Upper lobe of left lung (tissue), 6 donors: ENCODE measurements around the gene DMBT1. TPM values are rescaled to one million over a fixed set of nuclear protein-coding genes. Genes with fewer than 3 reads are reported as not detected.

Experiments
- ATAC-seq, 2 donors: fragments of 200-7000 bp; cut with Tn5 transposase; one replicate each; pipeline ENCODE4 v1.9.1; 2022; ENCODE audit warnings: mild to moderate bottlenecking in 2 of 2, moderate library complexity in 2 of 2; ENCODE audit not compliant: low FRiP score in 2 of 2
- DNase-seq, 2 donors: peaks; one replicate each; pipeline ENCODE4 v3.0.0-alpha.2; 2019 to 2020
- H3K27ac ChIP-seq, 4 donors: fragments of 200-600 bp; sonication (generic); one replicate each; pipeline ENCODE4 v1.5.1; 2016 to 2019
- H3K27me3 ChIP-seq, 4 donors: fragments of 200-600 bp; sonication (generic); one replicate each; pipeline ENCODE4 v1.5.1; 2017 to 2019
- H3K36me3 ChIP-seq, 4 donors: fragments of 200-600 bp; sonication (generic); one replicate each; pipeline ENCODE4 v1.5.1; 2016 to 2019
- H3K4me1 ChIP-seq, 4 donors: fragments of 200-600 bp; sonication (generic); one replicate each; pipeline ENCODE4 v1.5.1; 2018 to 2019
- H3K4me3 ChIP-seq, 4 donors: fragments of 200-600 bp; sonication (generic); one replicate each; pipeline ENCODE4 v1.5.1; 2017 to 2019; ENCODE audit warnings: mild to moderate bottlenecking in 2 of 4, moderate library complexity in 1 of 4
- H3K9me3 ChIP-seq, 4 donors: fragments of 200-600 bp; sonication (generic); one replicate each; pipeline ENCODE4 v1.5.1; 2018 to 2019
- EP300 ChIP-seq, 4 donors: sonication (generic); formaldehyde crosslinking; IDR thresholded peaks; one replicate each; pipeline ENCODE4 v1.5.1; 2017; ENCODE audit warnings: antibody characterized with exemption in 4 of 4, control low read depth in 2 of 4
- POLR2A ChIP-seq, 4 donors: fragments of 450-650 bp; IDR thresholded peaks; one replicate each; pipeline ENCODE4 v1.5.1; 2016 to 2017; ENCODE audit warnings: antibody characterized with exemption in 4 of 4, mild to moderate bottlenecking in 2 of 4
- POLR2AphosphoS5 ChIP-seq, 2 donors: sonication (generic); formaldehyde crosslinking; IDR thresholded peaks; one replicate each; pipeline ENCODE4 v1.5.1; 2017; ENCODE audit warnings: antibody characterized with exemption in 2 of 2
- WGBS, 2 donors: methylation state at CpG; one replicate each; pipeline ENCODE4 v1.1.5; 2017 to 2018; 5-methylcytosine and 5-hydroxymethylcytosine counted together
- total RNA-seq, 6 donors: library from RNA; depleted of rRNA in 4 of 6; stranded (reverse); fragments of >200 nt in 4 of 6; gene quantifications; one replicate each; pipeline versions ENCODE4 v1.1.0 to v1.2.1, GENCODE V29; 2016 to 2021
- TF ChIP-seq, protein P1 (sequence below), 6 experiments: fragments of 450-650 bp in 4 of 6; fragments of 200-600 bp in 2 of 6; sonication (generic) in 2 of 6; IDR thresholded peaks; one replicate each; pipeline ENCODE4 v1.5.1; 2016 to 2019; ENCODE audit warnings: antibody characterized with exemption in 6 of 6
- donor health status: DM: no; HTN: no; CAD: no; lungs with moderate emphysema.
- donor health status: DM: no; HTN: yes; CAD: no; lungs with severe emphysema.

DMBT1 gene
- total RNA-seq, 6 donors from 2014 or later = 16.8 to 201 (median 39.4) TPM

DNA sequence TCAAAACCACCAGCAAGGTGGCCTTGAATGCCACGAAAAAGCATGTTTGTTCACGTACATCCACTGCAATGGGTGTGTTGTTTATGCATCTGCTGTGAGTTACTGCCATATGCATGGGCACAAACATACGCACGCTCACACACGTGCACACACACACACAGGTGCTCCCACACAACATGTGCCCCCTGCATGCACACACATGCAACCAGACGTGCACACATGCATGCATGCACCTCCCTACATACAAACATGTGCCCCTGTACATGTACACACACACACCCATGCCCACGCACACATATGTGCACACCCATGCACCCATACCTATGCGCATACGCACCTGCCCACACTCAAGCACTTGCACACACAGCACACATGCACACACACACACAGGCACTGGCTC lies 10.1 kb upstream of the DMBT1 start:
- TF ChIP-seq POLR2AphosphoS5 (IDR thresholded peaks at IDR 0.05) = no peak
- no peak for TF ChIP-seq POLR2A (IDR thresholded peaks at IDR 0.05)
- H3K27ac ChIP-seq = peak overlapping the region in 1 of 4 donors; percentile 37
- peaks cover 0 to 25% (median 9%) of the 10 kb centered on the region in 4 donors for H3K4me1 ChIP-seq
- no peak overlapping the region for H3K4me3 ChIP-seq
- H3K9me3 ChIP-seq = no peaks in the 10 kb centered on the region
- DNase-seq = no peak
- no peaks in the 10 kb centered on the region for H3K27me3 ChIP-seq
- 91 to 96% methylated on average over 8 to 9 of the region's 9 CpGs for WGBS, 2 donors
- no peaks in the 10 kb centered on the region for H3K36me3 ChIP-seq
- peak in 1 of 2 donors; percentile 27 for ATAC-seq

DNA sequence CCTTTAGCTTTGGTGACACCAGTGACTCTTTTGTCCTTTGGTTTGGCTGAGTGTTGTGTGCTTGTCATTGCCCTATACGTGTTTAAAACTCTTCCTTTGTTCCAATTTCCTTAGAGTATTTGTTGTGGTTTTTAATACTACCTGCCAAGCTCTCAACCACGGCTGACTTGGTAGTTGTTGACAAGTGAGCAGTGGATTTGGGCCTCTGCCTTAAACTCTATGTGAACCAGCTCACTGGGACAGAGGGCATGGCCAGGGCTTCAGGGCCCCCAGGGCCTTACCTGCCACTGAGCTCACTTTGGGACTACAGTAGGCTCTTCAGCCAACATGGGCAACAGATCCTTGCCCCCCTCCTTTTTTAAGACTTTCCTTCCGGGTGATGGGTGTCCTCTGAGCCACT lies 9.6 kb upstream of the DMBT1 start:
- 46 to 58% methylated on average over 3 of the region's 3 CpGs for WGBS, 2 donors

DNA sequence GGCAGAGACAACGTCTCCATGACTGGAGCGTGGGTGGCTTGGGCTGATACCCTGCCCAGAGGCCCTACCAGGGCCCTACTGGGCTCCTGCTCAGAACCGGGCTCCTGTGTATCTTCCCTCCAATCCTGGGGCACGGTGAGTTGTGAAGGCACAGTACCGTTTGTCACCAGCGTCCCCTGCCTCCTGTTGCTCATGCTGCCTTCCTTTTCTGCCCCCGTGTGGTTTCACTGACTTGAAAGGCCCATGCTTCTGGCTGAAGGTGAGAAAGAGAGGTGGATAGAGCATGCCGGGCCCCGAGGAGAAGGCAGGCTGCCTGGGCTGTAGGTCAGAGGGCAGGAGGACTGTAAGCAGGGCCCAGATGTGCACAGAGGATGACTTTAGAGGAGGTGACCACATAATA lies 9.1 kb upstream of the DMBT1 start:
- TF ChIP-seq POLR2AphosphoS5 (IDR thresholded peaks at IDR 0.05) (no peak), EP300 (IDR thresholded peaks at IDR 0.05) (no peak), POLR2A (IDR thresholded peaks at IDR 0.05) (no peak)
- TF ChIP-seq, protein P1, sequence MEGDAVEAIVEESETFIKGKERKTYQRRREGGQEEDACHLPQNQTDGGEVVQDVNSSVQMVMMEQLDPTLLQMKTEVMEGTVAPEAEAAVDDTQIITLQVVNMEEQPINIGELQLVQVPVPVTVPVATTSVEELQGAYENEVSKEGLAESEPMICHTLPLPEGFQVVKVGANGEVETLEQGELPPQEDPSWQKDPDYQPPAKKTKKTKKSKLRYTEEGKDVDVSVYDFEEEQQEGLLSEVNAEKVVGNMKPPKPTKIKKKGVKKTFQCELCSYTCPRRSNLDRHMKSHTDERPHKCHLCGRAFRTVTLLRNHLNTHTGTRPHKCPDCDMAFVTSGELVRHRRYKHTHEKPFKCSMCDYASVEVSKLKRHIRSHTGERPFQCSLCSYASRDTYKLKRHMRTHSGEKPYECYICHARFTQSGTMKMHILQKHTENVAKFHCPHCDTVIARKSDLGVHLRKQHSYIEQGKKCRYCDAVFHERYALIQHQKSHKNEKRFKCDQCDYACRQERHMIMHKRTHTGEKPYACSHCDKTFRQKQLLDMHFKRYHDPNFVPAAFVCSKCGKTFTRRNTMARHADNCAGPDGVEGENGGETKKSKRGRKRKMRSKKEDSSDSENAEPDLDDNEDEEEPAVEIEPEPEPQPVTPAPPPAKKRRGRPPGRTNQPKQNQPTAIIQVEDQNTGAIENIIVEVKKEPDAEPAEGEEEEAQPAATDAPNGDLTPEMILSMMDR (IDR thresholded peaks at IDR 0.05) = peak in 1 of 6 experiments; percentile 17
- 43 to 61% methylated on average over 8 to 9 of the region's 9 CpGs for WGBS, 2 donors
- Histone ChIP-seq H3K27me3 (no peaks in the 10 kb centered on the region), H3K27ac (peak overlapping the region in 2 of 4 donors; percentile 37 to 49), H3K9me3 (no peaks in the 10 kb centered on the region), H3K4me1 (peaks cover 0 to 25% (median 9%) of the 10 kb centered on the region in 4 donors), H3K36me3 (no peaks in the 10 kb centered on the region), H3K4me3 (no peak overlapping the region)
- DNase-seq (peak in 1 of 2 donors; percentile 20), ATAC-seq (peak in 1 of 2 donors; percentile 29)

More for the DNA sequence above, 9.6 kb upstream of the DMBT1 start:
- Histone ChIP-seq H3K27me3 (no peaks in the 10 kb centered on the region), H3K4me1 (peaks cover 0 to 25% (median 9%) of the 10 kb centered on the region in 4 donors), H3K9me3 (no peaks in the 10 kb centered on the region), H3K36me3 (no peaks in the 10 kb centered on the region), H3K27ac (peak overlapping the region in 2 of 4 donors; percentile 37 to 49), H3K4me3 (no peak overlapping the region)
- ATAC-seq = peak in 1 of 2 donors; percentile 2
- DNase-seq = peak in 1 of 2 donors; percentile 19
- no peak for TF ChIP-seq EP300 (IDR thresholded peaks at IDR 0.05)
- TF ChIP-seq POLR2A (IDR thresholded peaks at IDR 0.05) = no peak
- TF ChIP-seq POLR2AphosphoS5 (IDR thresholded peaks at IDR 0.05) = no peak
- TF ChIP-seq, protein P1 (IDR thresholded peaks at IDR 0.05) = no peak

DNA sequence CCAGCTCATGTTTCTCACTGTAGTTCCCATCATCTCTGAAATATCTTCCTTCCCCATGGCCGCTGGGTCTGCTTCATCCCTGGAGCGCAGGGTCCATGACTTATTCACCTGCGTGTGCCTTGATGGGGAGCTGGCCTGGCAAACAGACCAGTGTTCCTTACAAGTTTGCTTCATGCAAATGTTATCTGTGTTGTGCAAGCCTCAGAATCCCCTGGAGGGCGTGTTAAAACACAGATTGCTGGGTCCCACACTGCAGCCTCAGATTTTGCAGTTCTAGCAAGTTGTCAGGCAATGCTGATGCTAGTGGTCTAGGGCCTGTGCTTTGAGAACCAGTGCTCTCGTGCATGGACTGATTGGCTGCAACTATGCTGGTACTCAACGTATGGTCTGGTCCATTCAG lies 7.2 kb upstream of the DMBT1 start:
- no peaks in the 10 kb centered on the region for H3K36me3 ChIP-seq
- H3K9me3 ChIP-seq = no peaks in the 10 kb centered on the region
- TF ChIP-seq EP300 (IDR thresholded peaks at IDR 0.05) (no peak), POLR2AphosphoS5 (IDR thresholded peaks at IDR 0.05) (no peak), POLR2A (IDR thresholded peaks at IDR 0.05) (no peak)
- TF ChIP-seq, protein P1 (IDR thresholded peaks at IDR 0.05) = no peak
- H3K4me1 ChIP-seq = peaks cover 0 to 28% (median 9%) of the 10 kb centered on the region in 4 donors
- no peak for ATAC-seq
- H3K4me3 ChIP-seq = no peak overlapping the region
- peak in 1 of 2 donors; percentile 23 for DNase-seq
- peak overlapping the region in 2 of 4 donors; percentile 40 to 64 for H3K27ac ChIP-seq
- 92 to 96% methylated on average over 6 of the region's 6 CpGs for WGBS, 2 donors
- no peaks in the 10 kb centered on the region for H3K27me3 ChIP-seq

DNA sequence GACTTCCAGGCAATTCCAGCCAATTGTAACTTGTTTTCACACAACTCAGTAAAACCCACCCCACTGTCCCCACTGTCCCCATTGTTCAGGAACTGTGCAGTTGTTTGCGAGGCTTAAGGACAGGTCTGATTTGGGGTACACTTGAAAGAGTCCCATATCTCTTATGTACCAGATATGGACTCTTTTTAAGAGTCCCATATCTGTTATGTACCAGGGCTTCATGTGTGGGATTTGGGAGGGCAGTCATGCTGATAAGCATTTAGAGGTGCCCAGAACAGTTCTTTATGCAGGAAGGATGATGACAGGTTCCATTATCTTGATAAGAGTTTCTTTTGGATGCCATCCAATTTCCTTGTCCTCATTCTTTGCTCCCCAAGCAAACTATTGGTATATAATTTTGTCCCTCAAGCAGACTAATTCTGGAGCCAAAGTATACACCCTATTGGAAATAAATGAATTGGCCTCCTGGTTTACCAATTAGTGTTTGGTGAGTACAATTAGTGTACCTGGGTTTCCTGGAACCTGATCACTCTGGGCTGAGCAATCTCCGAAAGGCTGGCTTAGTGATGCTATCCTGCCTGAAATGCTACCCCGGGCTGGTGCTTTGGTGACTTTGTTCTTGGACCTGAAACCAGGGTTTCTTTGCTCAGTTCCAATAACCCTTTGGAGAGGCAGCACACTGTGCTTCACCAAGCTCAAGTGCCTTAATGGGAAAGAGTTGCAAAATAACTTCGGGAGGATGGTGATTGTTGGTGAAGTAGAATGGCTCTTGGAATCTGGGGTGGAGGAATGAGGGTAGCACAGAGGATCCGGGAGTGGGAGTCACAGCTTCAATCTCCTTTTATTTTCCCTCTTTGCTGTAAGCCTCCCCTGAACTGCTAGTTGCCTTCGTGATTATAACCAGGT lies 6.2 kb upstream of the DMBT1 start:
- DNase-seq = peak in 1 of 2 donors; percentile 71

More for the DNA sequence above, 6.2 kb upstream of the DMBT1 start:
- TF ChIP-seq POLR2A (IDR thresholded peaks at IDR 0.05) (peak in 1 of 4 donors; percentile 28), EP300 (IDR thresholded peaks at IDR 0.05) (peak in 3 of 4 donors; percentile 78 to 97 (median 87)), POLR2AphosphoS5 (IDR thresholded peaks at IDR 0.05) (peak; percentile 38 to 53)
- TF ChIP-seq, protein P1 (IDR thresholded peaks at IDR 0.05) = no peak
- H3K27ac ChIP-seq = peak overlapping the region in 3 of 4 donors; percentile 45 to 70 (median 53)
- no peaks in the 10 kb centered on the region for H3K9me3 ChIP-seq
- H3K4me1 ChIP-seq = peaks cover 0 to 28% (median 9%) of the 10 kb centered on the region in 4 donors
- peak in 1 of 2 donors; percentile 30 for ATAC-seq
- H3K4me3 ChIP-seq = no peak overlapping the region
- H3K27me3 ChIP-seq = no peaks in the 10 kb centered on the region
- H3K36me3 ChIP-seq = no peaks in the 10 kb centered on the region
- 58 to 73% methylated on average over 6 of the region's 6 CpGs for WGBS, 2 donors
